Neural cell (in vitro differentiated cells): ENCODE results near the gene LPCAT1.

ENCODE experiments used
- EP300 ChIP-seq: fragments of 450-650 bp; conservative IDR thresholded peaks from 2 replicates; pipeline ENCODE4 v1.6.1; 2014; ENCODE audit warnings: antibody characterized with exemption, mild to moderate bottlenecking, moderate library complexity; ENCODE audit not compliant: poor library complexity, severe bottlenecking
- EZH2 ChIP-seq: fragments of 200-600, 300-800 bp; shearing (Covaris generic), sonication (generic); IDR thresholded peaks from 2 replicates; pipeline ENCODE4 v1.6.1; 2014; ENCODE audit warnings: antibody characterized with exemption, low read length, borderline replicate concordance, mild to moderate bottlenecking; ENCODE audit not compliant: insufficient read depth, poor library complexity, severe bottlenecking
- MXI1 ChIP-seq: fragments of 450-650 bp; conservative IDR thresholded peaks from 2 replicates; pipeline ENCODE4 v1.6.1; 2014; ENCODE audit warnings: antibody characterized with exemption, mild to moderate bottlenecking; ENCODE audit not compliant: poor library complexity, severe bottlenecking
- POLR2AphosphoS5 ChIP-seq: IDR thresholded peaks from 2 replicates; pipeline ENCODE4 v1.6.1; 2012
- RAD21 ChIP-seq: fragments of 450-650 bp; conservative IDR thresholded peaks from 2 replicates; pipeline ENCODE4 v1.6.1; 2014; ENCODE audit warnings: antibody characterized with exemption, mild to moderate bottlenecking, moderate library complexity
- REST ChIP-seq: IDR thresholded peaks from 2 replicates; pipeline ENCODE4 v1.6.1; 2012; ENCODE audit warnings: borderline replicate concordance
- TF ChIP-seq, protein P1 (sequence below): fragments of 450-650 bp; IDR thresholded peaks from 2 replicates; pipeline ENCODE4 v1.5.1; 2014; ENCODE audit warnings: antibody characterized with exemption, mild to moderate bottlenecking, moderate library complexity; ENCODE audit not compliant: poor library complexity, severe bottlenecking

- TF ChIP-seq, protein P1, sequence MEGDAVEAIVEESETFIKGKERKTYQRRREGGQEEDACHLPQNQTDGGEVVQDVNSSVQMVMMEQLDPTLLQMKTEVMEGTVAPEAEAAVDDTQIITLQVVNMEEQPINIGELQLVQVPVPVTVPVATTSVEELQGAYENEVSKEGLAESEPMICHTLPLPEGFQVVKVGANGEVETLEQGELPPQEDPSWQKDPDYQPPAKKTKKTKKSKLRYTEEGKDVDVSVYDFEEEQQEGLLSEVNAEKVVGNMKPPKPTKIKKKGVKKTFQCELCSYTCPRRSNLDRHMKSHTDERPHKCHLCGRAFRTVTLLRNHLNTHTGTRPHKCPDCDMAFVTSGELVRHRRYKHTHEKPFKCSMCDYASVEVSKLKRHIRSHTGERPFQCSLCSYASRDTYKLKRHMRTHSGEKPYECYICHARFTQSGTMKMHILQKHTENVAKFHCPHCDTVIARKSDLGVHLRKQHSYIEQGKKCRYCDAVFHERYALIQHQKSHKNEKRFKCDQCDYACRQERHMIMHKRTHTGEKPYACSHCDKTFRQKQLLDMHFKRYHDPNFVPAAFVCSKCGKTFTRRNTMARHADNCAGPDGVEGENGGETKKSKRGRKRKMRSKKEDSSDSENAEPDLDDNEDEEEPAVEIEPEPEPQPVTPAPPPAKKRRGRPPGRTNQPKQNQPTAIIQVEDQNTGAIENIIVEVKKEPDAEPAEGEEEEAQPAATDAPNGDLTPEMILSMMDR, result no peak
- TF ChIP-seq REST (no peak), POLR2AphosphoS5 (no peak), RAD21 (no peak), MXI1 (no peak), EP300 (no peak), EZH2 (no peak)
Measured at GRCh38 chr5:1477341-1477740, 46.4 kb downstream of the LPCAT1 start.
